NOMO-1 treated with dmso at 0.1 percent for 144 hours (cell line): Measurements from ENCODE around the gene CAPN10.
A peak's percentile ranks its signal among the peaks of the same experiment; 100 is the strongest.
"Not testable (repeated sequence)": the region's sequence is repeated elsewhere in the genome, so short reads cannot be mapped to it uniquely, and the experiment has no call there.

Experiments
- DNase-seq: peaks from one replicate; lab custom pipeline; 2025; ENCODE audit not compliant: unreplicated experiment; lab: John Stamatoyannopoulos, UW

CAPN10 gene

DNA sequence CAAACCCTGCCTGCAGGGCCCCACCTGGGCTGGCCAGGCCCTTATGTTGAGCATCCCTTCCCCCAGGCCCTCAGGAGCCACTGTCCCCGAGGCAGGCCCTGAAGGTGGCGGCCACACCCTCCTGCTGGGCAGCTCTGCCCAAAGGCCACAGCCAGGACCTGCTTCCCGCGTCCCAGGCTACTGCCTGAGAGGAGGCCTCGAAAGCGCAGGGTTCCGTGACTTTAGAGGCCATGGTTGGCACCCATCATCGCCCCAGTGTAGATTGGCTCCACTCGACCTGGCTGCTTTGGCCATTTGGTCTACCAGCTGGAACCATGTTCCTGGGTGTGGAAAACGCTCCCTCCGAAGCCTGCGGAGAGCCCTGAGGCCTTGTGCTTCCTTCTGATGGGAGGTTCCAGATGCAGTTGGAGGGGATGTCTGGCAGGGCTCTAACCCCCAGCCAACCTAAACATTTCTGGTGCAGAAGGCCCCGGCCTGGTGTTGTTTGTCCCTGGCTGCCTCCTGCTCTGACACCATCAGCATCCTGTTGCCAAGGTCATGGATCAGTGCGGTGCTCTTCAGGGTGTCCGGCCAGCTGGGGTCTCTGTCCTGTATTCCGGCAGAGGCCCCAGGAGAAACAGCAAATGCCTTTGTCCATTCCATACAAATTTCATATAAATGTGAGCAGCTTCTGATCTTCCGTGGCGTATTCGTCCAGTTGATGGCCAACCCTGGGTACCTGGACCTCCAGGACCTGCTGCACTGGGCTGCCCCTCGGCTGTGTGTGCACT lies 14.7 kb downstream of the CAPN10 start:
- DNase-seq = no peak

DNA sequence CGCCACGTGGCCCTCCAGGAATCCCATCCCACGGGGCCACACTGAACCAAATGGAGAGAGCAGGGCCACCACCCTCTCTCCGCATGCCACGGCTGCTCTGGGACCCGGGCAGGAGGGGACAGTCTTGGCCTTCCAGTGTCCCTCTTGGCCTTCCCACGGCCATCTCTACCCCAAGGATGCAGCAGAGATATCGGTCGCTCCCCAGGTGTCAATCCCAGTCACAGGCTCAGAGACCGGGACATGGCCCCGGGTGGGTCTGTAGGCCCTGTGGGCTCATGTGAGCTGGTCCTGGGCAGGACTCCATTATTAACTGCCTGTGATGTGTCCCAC lies 15.3 kb downstream of the CAPN10 start:
- no peak for DNase-seq

DNA sequence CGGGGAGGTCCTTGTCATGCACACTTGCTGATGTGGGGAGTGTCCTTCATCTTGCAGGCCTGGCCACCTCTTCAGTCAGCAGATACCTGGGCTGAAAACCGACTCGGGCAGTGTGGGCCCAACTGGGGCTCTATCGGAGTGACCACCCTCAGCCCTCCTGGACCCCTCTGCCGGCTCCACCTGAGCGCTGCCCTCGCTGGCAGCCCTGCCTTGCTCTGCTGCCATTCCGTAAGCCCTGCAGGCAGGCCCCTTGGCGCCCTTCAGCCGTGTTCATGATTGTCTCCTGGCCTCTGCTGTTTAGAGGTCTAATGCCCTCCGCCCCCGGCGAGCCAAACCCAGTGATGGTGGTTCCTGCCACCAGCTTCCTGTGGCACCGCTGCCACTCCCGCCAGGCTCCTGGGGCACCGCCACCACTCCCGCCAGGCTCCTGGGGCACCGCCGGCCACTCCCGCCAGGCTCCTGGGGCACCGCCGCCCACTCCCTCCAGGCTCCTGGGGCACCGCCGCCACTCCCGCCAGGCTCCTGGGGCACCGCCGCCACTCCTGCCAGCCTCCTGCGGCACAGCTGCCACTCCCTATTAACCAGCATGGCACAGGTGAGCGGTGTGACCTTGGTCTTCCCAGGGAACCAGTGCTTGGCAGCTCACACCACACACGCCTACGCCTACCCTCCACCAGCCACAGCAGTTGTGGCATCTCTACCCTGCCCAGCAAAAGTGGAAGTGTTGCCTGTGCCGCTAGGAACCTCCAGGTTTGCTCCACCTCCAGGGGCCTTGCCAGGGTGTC lies 15.9 kb downstream of the CAPN10 start:
- no peak for DNase-seq

DNA sequence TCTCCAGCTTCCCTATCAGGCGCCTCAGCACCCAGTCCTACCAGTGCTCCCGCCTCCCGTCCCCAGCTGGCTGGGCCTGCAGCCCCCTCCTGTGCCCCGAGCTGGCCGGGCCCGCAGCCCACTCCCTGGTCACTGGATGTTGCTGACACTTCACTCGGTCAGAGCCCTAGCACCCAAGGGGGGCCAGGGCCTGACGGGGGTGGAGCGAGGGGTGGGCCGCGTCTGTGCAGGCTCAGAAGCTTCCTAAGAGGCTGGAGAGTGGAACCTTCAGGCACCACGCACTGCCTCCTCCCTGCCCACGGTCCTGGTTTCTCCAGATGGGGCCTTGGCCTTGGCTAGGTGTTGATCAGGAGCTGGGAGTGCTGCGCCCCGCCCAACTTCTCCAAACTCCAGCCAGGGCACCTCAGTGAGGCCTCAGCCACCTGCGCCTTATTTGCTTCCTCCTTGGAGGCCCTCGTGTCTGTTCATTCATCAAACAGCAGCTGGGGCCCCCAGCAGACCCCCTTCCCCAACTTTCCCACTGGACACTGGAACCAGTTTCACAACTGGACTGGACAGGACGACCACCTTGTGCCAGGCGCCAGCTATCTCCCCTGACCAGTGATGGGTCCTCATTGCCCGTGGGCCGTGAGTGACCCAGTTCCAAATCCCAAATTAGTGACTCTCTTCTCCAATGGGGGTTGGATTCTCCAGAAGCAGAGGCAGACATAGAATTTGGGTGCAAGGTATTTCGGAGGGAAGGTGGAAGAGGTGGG lies 16.7 kb downstream of the CAPN10 start:
- DNase-seq = no peak

DNA sequence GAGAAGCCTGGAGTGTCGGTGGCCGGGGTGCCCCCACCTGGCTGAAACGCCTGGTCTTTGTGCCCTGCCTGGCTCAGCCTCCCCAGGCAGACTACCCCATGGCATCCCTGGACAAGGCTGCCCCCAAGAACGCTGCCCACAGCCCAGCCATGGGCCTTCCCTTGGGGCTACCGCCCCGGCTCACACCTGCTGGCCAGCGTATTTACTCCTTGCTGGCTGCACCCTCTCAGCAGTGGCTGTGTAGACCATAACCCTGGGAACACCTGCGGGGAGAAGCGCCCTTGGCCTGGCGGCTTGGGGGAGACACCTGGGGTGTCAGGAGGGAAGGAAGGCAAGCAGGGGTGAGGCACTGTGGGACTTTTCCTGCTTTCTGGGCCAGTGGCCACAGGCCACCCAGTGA lies 17.3 kb downstream of the CAPN10 start:
- DNase-seq = no peak

DNA sequence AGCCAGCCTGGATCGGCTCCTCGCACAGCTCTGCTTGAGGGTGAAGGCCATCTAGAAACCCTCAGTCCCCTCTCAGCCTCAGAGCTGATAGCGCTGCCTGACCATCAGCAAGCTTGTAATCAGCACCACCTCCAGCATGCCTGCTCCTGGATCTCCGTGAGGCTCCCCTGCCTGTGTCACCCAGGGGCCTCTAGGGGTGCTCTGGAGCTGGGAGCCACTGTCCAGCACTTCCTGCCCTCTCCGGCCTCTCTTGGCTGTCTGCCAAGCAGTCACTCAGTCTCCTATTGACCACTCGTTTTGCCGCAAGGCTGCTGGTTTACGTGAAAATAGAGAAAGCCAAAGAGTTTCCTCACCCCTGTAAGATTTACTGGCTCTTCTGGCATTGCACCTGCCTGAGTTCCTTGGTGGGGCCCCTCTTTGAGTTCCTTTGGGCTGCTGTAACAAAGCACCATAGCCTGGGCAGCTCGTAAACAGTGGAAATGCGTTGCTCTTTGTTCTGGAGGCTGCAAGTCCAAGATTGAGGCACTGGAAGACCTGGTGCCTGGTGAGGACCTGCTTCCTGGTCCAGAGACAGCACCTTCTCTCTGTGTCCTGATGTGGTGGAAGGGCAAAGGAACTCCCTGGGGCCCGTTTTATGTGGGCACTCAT lies 17.9 kb downstream of the CAPN10 start:
- DNase-seq = peak; percentile 50

DNA sequence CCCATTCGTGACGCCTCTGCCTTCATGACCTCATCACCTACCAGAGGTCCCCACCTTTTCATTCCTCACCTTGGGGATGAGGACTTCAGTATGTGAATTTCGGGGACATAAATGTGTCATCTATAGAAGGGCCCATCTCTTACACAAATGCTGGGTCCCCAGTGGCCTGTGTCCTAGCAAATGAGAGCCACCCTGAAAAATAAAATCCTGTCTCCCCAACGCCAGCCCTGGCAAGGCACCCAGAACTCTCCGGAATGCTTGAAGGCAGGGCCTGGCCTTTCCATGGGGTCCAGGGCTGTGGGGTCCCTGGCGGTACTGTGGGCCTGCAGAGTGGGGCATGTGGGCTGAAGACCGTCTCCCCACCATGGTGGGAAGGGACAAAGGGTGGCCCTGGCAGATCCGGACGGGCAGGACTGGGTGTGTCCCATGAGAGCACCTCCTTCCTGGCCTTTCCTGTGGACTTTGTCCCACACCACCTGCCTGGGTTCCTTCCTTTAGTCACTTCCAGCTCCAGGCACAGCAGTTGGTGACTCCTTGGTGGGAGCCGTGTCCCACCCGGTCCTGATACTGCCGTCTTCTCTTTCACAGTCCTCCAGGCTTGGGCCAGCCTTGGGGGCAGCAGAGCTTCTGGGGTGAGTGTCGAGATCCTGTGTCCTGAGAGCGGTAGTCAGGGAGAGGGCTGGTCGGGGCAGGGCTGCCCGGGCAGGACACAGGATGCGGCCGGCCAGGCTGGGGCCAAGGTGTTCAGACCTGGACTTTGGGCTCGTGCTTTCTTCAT lies 18.6 kb downstream of the CAPN10 start:
- DNase-seq = no peak

DNA sequence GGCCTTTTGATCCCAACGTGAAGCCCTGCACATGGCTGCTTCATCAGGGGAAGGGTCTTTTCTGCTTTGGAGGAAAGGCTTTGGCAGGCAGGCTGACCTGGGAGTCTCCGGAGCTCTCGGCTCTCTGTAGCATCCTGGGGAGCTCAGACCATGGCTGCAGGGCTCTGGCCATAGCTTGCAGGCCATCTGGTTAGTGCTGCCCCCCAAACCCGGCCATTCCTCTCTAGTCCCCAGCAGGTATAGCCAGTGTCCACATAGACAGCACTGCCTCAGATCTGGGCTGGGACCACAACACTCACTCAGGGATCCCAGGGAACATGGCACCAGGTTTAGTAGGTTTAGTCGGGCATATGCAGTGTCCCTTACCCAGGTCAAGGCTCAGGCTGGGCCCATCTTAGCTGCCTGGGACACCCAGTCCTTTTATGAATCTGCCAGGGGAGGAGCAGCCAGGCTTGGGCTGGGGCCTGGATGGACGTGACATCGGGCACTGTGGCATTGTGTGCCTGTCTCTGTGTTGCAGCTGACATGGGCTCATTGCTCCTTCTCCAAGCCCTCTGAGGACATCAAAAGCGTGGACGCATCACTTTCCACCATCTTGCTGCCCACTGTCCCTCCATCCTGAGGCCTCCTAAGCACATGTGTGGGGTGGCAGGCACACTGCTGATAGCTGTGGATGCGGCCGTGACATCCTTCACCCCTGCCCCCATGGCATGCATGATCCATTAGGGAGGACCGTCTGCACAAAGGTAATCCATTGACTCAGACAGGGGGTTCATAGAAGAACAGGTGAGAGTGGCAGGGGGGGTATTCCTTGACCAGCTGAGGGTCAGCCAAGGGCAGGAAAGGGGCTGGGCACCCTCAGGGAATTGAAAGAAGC lies 19.6 kb downstream of the CAPN10 start:
- DNase-seq = no peak

DNA sequence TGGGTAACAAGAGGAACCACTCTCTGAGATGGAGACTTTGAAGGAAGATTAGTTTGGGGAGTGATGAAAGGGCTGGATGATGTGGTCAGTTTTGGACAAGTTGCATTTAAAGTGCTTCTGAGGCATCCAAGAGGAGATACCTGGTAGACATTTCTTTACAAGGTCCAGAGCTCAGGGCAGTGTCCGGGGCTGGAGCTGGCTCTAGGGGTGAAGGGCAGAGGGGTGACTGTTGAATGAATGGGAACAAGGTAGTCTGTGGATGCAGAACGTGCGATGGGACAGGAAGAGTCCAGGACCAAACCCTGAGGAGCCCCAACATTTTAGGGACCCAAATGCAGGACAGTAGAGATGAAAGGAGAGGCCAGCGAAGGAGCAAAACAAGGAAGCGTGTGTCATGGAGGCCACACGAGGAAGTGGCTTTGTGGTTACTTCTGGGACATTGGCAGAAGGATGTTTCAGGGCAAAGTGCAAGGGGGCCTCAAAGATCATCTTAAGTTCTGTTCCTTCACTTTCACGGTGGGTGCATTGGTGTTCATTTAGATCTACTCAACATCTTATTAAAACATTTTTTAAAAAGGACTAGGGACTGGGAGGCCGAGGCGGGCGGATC lies 25.2 kb downstream of the CAPN10 start:
- peak; percentile 52 for DNase-seq

DNA sequence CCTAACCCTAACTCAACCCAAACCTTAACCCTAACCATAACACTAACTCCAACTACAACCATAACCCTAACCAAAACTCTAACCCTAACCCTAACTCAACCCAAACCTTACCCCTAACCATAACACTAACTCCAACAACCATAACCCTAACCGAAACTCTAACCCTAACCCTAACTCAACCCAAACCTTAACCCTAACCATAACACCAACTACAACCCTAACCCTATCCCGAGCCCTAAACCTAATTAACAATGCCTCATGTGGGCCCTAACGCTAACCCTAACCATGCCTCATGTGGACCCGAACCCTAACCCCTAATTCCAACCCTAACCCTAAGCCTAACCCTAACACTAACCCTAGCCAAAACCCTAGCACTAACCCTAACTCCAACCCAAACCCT lies 27.2 kb downstream of the CAPN10 start:
- DNase-seq = no peak

DNA sequence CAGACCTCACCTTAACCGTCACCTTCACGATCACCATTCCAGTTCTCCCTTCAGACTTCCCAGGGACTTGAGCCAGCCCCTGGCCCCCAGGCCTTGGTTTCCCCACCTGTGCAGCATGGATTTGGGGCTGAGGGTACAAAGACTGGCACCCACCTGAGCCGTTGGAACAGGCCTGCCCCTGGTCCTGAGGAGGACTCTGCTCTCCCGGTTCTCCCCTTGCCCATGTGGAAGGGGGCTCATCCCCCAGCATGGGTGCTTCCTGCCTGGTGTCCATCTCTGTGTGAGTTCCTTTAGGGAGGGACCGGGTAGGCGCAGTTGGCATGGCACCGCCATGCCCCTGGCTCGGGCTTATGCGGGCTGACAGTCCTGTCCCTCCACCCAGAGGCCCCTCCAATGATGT lies 27.9 kb downstream of the CAPN10 start:
- no peak for DNase-seq

DNA sequence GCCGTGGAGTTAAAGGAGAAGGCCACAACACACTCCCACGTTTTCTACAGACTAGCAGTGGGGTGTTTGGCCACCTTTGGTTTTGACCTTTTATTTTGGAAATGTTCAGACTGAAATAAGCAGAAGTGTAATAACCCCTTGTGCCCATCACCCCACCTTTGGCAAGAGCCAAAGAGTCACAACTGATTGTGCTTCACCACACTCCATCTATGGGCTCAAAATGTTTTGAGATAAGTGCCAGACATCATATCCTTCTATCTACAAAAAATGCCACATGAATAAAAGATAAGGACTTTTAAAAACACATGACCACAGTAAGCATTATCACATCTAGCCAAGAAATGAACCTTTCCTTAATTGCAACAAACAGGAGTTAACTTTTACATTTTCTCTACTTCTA lies 28.9 kb downstream of the CAPN10 start:
- DNase-seq = no peak

DNA sequence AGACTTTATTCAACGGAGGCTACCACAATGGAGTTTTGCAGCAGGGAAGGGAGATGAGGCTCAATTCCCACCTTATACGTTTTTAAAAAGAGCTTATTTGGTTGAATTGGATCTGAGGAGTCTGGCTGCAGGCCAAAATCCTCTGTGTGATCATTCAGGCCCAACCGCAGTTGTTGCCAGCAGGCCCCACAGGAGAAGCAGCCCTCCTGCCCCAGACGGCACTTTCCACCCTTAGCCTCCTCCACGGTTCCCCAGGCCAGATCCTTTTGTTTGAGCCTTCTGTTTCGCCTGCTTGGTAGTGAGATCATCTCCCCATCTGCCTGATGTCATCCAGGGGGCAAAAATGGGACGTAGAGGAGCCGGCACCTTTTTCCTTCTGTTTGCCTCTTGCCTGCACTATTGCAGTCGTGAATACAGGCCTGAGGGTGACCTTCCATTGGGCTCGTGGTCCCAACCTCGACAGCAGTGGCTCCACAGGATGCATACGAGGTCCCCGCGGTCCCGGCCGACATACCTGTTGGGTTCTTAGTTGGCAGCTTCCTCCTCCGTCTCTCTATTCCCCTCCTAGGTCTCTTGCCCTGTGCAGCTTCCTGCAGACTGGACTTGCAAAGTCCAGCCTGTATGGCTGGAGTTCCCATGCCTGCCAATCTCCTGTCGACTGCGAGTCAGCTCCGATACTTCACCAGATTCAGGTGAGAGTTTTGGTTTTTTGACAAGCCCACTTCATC lies 29.4 kb downstream of the CAPN10 start:
- no peak for DNase-seq

DNA sequence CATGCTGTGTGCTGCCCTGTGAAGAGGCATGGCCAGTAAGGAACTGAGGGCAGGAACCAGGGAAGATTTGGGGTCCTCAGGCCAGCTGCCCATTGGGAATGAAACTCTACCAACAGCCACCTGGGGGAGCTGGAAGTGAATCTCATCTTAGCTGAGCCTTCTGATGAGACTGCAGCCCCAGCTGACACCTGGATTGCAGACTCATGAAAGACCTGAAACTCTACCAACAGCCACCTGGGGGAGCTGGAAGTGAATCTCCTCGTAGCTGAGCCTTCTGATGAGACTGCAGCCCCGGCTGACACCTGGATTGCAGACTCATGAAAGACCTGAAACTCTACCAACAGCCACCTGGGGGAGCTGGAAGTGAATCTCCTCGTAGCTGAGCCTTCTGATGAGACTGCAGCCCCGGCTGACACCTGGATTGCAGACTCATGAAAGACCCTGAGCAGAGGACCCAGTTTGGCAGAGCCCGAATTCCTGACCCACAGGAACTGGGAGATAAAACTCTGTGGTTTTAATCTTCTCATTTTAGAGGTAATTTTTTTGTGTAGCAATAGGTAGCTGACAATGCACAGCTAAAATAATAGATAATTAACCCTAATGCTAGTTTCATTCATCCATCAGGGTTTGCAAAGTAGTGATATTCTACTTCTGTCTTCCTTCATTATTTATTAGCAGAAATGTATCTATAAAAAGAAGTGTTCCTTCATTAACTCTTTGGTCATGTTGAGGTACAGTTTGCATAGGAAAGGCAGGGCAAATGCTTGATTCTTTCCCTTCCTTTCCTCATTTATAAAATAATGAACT lies 30.5 kb downstream of the CAPN10 start:
- DNase-seq = not testable (repeated sequence)

DNA sequence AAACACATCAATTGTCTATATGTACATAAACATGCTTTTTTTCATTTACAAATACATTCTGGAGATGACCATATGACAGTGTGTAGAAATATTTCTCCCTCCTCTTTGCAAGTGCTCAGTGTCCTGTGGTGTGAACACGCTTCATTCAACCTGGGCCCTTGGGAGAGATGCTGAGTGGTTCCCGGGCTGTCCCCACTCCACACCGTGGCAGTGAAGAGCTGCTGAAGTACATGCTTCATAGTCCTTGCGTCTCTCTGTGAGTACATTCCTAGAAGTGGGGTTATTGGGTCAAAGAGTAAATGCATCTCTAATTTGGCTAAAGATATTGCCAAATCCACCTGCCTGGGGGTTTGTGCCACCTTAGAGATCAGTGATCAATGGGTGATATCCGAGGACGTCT lies 32.2 kb downstream of the CAPN10 start:
- DNase-seq = no peak

DNA sequence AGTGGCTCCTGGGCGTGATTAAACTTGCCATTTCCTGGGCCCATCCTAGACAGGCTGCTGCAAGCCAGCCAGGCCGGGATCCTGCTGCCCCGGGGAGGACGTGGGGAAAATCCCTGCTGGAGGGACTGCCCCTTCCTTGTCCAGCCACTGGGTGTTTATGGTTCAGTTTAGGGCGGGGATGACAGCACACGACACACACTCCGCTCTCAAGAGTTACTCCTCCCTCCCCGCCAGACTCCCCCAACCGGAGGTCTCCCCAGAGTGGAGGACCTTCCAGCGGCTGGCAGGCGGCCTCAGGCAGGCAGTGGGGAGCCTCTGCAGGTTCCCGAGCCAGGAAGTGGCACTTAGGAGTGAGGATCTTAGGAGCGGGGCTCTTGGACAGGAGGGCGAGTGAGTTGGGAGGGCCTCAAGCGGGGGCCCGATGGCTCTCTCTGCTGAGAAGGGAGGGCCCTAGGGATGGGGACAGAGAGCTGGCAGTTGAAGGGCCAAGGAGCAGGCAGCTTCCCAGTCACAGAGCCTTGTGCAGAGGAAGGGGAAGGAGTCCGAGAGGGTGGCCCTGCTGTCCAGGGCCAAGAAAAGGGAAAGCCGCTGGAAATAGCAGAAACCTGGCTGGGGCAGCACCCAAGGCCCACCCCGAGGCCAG lies 33.1 kb downstream of the CAPN10 start:
- no peak for DNase-seq

DNA sequence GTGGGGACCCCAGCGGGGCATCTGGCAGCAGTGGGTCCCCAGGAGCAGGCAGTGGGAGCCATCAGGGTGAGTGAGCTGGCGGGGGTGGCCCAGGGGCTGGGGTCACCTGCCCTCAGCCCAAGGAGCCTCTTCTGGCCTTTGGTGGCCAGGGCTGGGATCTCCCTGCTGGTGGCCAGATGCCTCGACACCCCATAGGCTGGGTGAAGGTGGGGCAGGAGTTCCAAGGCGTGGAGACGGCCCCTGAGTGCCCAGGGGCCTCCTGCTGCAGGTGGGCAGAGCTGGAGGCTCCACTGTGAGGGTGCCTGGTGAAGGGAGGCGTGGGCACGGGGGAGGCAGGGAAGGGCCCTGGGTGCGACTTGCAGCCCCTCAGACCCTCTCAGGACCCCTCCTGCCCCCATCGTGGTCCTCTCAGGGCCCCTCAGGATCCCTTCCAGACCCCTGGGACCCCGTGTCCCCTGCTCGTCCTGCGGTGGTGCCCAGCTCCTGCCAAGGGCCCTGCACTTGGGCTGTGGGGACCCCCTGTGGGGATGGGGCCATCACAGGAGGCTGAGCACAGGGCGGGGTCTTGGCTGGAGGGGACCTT lies 33.7 kb downstream of the CAPN10 start:
- no peak for DNase-seq
